CD8-positive, alpha-beta memory T cell (primary cell): ENCODE data around the gene PDZRN4. TPM values are rescaled to one million over a fixed set of nuclear protein-coding genes. Genes with fewer than 3 reads are reported as not detected.
A peak's percentile ranks its signal among the peaks of the same experiment; 100 is the strongest.

Source experiments
- CTCF ChIA-PET: fragments of 350-600 bp; sonication (Branson Sonifier 250); formaldehyde crosslinking; loops from one replicate; lab custom pipeline; 2021; ENCODE audit warnings: antibody characterized with exemption; lab: Charles Lee
- POLR2A ChIA-PET: fragments of 350-600 bp; sonication (Branson Sonifier 250); formaldehyde crosslinking; loops from one replicate; lab custom pipeline; 2021; ENCODE audit warnings: antibody characterized with exemption; lab: Charles Lee
- DNase-seq, 5 donors: peaks; one replicate each; pipeline versions ENCODE4 v3.0.0 to v3.0.0-alpha.2; 2020 to 2022; ENCODE audit warnings: mixed read lengths in 1 of 5
- H3K27ac ChIP-seq: one replicate; pipeline ENCODE4 v1.7.0; 2013; ENCODE audit warnings: low read depth, mild to moderate bottlenecking, low read length, moderate library complexity
- H3K27me3 ChIP-seq: 2 replicates; pipeline ENCODE4 v1.7.0; 2013; ENCODE audit warnings: low read length, mild to moderate bottlenecking; ENCODE audit not compliant: insufficient read depth, poor library complexity, severe bottlenecking
- H3K36me3 ChIP-seq: 2 replicates; pipeline ENCODE4 v1.7.0; 2013; ENCODE audit warnings: mild to moderate bottlenecking, low read length, moderate library complexity; ENCODE audit not compliant: insufficient read depth
- H3K4me1 ChIP-seq: 2 replicates; pipeline ENCODE4 v1.7.0; 2013; ENCODE audit warnings: mild to moderate bottlenecking, low read length, moderate library complexity; ENCODE audit not compliant: insufficient read depth
- H3K4me3 ChIP-seq: 2 replicates; pipeline ENCODE4 v1.7.0; 2013; ENCODE audit warnings: mild to moderate bottlenecking, low read length
- H3K9me3 ChIP-seq: 2 replicates; pipeline ENCODE4 v1.7.0; 2013; ENCODE audit warnings: mild to moderate bottlenecking, low read length
- H3K27ac Mint-ChIP-seq, 8 donors: one replicate each; pipeline ENCODE4 v1.8.0; 2020 to 2021; ENCODE audit warnings: mixed read lengths in 8 of 8, mild to moderate bottlenecking in 6 of 8, inconsistent platforms in 3 of 8, moderate library complexity in 3 of 8
- H3K27me3 Mint-ChIP-seq, 2 donors: one replicate each; pipeline ENCODE4 v1.8.0; 2020 to 2021; ENCODE audit warnings: mixed read lengths in 2 of 2, mild to moderate bottlenecking in 1 of 2, moderate library complexity in 1 of 2
- H3K36me3 Mint-ChIP-seq, 3 donors: one replicate each; pipeline ENCODE4 v1.8.0; 2020 to 2021; ENCODE audit warnings: mixed read lengths in 3 of 3, inconsistent platforms in 1 of 3, mild to moderate bottlenecking in 1 of 3
- H3K4me1 Mint-ChIP-seq, 3 donors: one replicate each; pipeline ENCODE4 v1.8.0; 2020 to 2021; ENCODE audit warnings: mixed read lengths in 3 of 3, inconsistent platforms in 1 of 3, mild to moderate bottlenecking in 1 of 3
- H3K4me3 Mint-ChIP-seq, 7 donors: one replicate each; pipeline ENCODE4 v1.8.0; 2020 to 2021; ENCODE audit warnings: mixed read lengths in 7 of 7, mild to moderate bottlenecking in 6 of 7, moderate library complexity in 4 of 7, inconsistent platforms in 2 of 7
- H3K9me3 Mint-ChIP-seq, 5 donors: one replicate each; pipeline ENCODE4 v1.8.0; 2020 to 2022; ENCODE audit warnings: mixed read lengths in 5 of 5, mild to moderate bottlenecking in 3 of 5, moderate library complexity in 2 of 5, inconsistent platforms in 1 of 5
- polyA plus RNA-seq: library from polyadenylated mRNA; unstranded; fragments of 300-500 nt; fragmentation: Illumina TruSeq; gene quantifications from one replicate; pipeline ENCODE4 v1.2.3, GENCODE V29; 2021
- total RNA-seq, 2 experiments: library from RNA; stranded (reverse); gene quantifications; one replicate each; pipeline ENCODE4 v1.2.3, GENCODE V29; 2021

PDZRN4 gene
- total and polyA plus RNA-seq, 3 experiments from 2014 or later = not detected

DNA sequence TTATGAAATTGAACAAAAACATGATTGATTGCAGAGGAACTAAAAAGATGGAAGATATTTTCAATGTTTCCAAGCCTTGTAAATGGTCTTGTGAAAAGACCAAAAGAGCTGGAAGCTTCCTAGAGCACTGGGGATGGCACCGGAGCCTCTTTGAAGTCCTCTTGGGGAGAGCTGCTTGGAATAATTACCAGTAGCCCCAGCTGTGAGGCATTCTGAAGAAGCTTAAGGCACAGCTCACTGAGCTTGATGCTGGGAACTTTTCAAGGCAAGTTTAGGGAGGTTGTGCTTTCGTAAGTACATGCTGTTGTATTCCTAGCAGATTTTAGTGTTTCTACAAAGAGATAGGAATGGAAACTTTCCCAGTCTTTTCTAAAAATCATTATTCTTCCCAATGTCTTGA lies 13.9 kb downstream of the PDZRN4 start:
- Histone ChIP-seq H3K27ac (no peak overlapping the region), H3K9me3 (no peaks in the 10 kb centered on the region), H3K27me3 (no peaks in the 10 kb centered on the region), H3K4me3 (no peak overlapping the region), H3K4me1 (no peaks in the 10 kb centered on the region), H3K36me3 (no peaks in the 10 kb centered on the region)
- H3K27me3 Mint-ChIP-seq = peaks cover 0 to 1% of the 10 kb centered on the region in 2 donors
- no peaks in the 10 kb centered on the region for H3K4me1 Mint-ChIP-seq
- no peak overlapping the region for H3K27ac Mint-ChIP-seq
- H3K9me3 Mint-ChIP-seq = no peaks in the 10 kb centered on the region
- H3K36me3 Mint-ChIP-seq = no peaks in the 10 kb centered on the region
- no peak overlapping the region for H3K4me3 Mint-ChIP-seq
- ChIA-PET POLR2A (no interaction called here), CTCF (no interaction called here)
- DNase-seq = no peak

DNA sequence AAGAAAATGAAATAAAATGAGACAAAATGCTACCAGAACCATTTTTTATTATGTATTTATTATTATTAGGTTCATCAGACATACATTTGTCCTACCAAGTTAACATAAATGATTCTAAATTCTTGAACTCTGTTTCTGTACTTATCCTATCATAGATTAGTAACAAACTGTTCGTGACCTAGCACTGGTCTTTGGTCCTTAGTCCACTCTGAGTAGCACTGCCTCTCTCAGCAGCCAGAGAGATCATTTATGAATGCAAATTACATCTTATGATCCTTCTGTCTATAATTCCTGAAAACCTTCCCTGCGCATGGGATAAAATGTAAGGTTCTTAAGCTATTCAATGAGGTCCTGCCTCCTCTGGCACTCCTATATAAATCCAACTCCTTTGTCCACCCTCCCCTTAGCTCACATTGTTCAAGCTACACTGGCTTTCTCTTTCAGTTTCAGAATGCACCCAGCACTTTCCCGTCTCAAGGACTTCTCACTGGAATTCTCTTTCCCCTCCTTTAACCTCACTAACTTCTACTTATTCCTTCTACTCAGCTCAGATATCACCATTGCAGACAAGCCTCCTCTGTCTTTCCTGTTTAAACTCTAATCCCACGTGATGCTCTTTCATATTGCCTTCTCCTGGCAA lies 17.1 kb downstream of the PDZRN4 start:
- H3K4me3 Mint-ChIP-seq = peak overlapping the region in 1 of 7 donors; percentile 7
- H3K4me1 Mint-ChIP-seq = no peaks in the 10 kb centered on the region
- Histone ChIP-seq H3K9me3 (no peaks in the 10 kb centered on the region), H3K4me3 (no peak overlapping the region), H3K36me3 (no peaks in the 10 kb centered on the region), H3K27ac (no peak overlapping the region), H3K4me1 (no peaks in the 10 kb centered on the region), H3K27me3 (no peaks in the 10 kb centered on the region)
- no peaks in the 10 kb centered on the region for H3K36me3 Mint-ChIP-seq
- no peak overlapping the region for H3K27ac Mint-ChIP-seq
- no peaks in the 10 kb centered on the region for H3K9me3 Mint-ChIP-seq
- DNase-seq = no peak
- H3K27me3 Mint-ChIP-seq = peaks cover 0 to 1% of the 10 kb centered on the region in 2 donors
- CTCF ChIA-PET = no interaction called here
- POLR2A ChIA-PET = no interaction called here

DNA sequence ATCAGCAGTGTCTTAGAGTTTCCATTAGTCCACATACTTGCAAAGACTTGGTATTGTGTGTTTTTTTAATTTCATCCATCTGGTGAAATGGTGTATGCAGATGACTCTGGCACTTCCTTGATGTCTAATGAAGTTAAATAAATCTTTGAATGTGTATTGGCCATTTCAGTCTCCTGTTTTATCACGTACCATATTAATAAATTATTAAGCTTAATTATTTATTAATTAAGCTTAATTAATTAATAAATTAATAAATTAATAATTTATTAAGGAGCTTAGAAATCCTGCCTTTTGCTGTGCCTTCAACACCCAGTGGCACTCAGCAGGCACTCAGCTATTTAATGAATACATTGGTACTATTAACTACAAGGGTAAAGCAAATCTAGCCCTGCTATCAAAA lies 18.2 kb downstream of the PDZRN4 start:
- no peak overlapping the region for H3K4me3 Mint-ChIP-seq
- no peaks in the 10 kb centered on the region for H3K36me3 Mint-ChIP-seq
- CTCF ChIA-PET = no interaction called here
- no peak overlapping the region for H3K27ac Mint-ChIP-seq
- H3K9me3 Mint-ChIP-seq = peaks cover 0 to 3% (median 0%) of the 10 kb centered on the region in 5 donors
- Histone ChIP-seq H3K27ac (no peak overlapping the region), H3K27me3 (no peaks in the 10 kb centered on the region), H3K4me1 (no peaks in the 10 kb centered on the region), H3K4me3 (no peak overlapping the region), H3K9me3 (no peaks in the 10 kb centered on the region), H3K36me3 (no peaks in the 10 kb centered on the region)
- H3K4me1 Mint-ChIP-seq = no peaks in the 10 kb centered on the region
- H3K27me3 Mint-ChIP-seq = peaks cover 0 to 1% of the 10 kb centered on the region in 2 donors
- POLR2A ChIA-PET = no interaction called here
- DNase-seq = no peak

DNA sequence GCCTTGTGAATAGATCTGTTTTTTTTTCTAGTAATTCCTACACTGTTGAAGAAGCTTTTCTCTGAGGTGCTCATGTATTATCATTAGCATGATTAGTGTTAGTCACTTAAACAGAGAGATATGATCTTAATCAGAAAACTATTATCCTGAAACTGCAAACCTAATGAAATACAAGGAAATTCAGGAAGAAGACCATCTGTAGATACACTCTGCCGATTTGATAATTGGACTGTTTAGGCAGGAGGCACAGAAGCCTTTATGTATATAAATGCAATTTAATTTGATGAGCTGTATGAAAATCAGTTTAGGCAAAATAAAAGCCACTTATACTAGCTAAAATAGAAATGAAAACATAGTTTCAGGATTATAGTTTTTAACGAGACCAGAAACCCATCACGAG lies 23.3 kb downstream of the PDZRN4 start:
- no peaks in the 10 kb centered on the region for H3K4me1 ChIP-seq
- no peak for DNase-seq
- H3K9me3 Mint-ChIP-seq = peaks cover 0 to 4% (median 3%) of the 10 kb centered on the region in 5 donors
- no peak overlapping the region for H3K27ac Mint-ChIP-seq
- no peaks in the 10 kb centered on the region for H3K27me3 ChIP-seq
- no peaks in the 10 kb centered on the region for H3K36me3 ChIP-seq
- ChIA-PET POLR2A (no interaction called here), CTCF (no interaction called here)
- no peak overlapping the region for H3K4me3 ChIP-seq
- H3K27me3 Mint-ChIP-seq = no peaks in the 10 kb centered on the region
- no peaks in the 10 kb centered on the region for H3K36me3 Mint-ChIP-seq
- no peaks in the 10 kb centered on the region for H3K4me1 Mint-ChIP-seq
- no peak overlapping the region for H3K27ac ChIP-seq
- no peak overlapping the region for H3K4me3 Mint-ChIP-seq
- no peaks in the 10 kb centered on the region for H3K9me3 ChIP-seq

DNA sequence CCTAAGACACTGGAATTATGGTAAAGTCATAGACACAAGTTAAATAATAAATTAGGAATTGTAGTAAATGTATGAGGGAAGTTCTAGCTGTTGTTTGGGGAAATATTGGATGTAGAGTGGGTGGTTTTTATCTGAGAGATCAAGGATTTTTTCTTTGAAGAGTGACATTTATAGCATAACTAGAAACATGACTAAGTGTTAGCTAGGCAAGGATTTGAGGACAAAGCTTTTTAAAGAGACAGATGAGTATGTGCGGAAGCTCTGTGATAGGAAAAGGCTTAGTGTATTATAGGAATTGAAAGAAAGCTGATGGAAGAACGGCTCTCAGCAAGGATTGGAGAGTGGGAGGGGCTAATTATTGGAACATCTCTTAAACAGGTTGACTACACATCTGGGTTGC lies 24.5 kb downstream of the PDZRN4 start:
- H3K36me3 ChIP-seq = no peaks in the 10 kb centered on the region
- Mint-ChIP-seq H3K27ac (no peak overlapping the region), H3K27me3 (no peaks in the 10 kb centered on the region), H3K9me3 (peaks cover 0 to 4% (median 3%) of the 10 kb centered on the region in 5 donors), H3K36me3 (no peaks in the 10 kb centered on the region), H3K4me3 (no peak overlapping the region), H3K4me1 (no peaks in the 10 kb centered on the region)
- ChIA-PET POLR2A (no interaction called here), CTCF (no interaction called here)
- no peak overlapping the region for H3K27ac ChIP-seq
- no peak for DNase-seq
- no peak overlapping the region for H3K4me3 ChIP-seq
- no peaks in the 10 kb centered on the region for H3K9me3 ChIP-seq
- no peaks in the 10 kb centered on the region for H3K4me1 ChIP-seq
- H3K27me3 ChIP-seq = no peaks in the 10 kb centered on the region

DNA sequence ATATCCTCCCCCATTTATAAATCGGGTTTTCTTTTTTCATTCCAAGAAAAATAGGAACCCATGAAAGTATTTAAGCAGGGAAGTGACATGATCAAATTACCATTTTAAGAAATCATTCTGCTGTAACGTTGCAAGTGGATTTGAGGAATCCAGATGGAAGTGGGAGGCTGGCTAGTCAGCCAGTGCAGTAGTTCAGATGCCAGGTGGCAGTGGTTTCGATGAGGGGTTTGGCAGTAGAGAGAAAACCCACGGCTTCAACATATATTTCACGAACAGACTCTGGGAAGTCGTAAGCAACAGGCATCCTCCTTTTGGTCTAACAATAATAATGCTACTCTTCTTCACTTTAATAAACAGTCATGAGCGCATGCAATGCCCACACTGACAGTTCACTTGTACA lies 25.0 kb downstream of the PDZRN4 start:
- no peak for DNase-seq
- Mint-ChIP-seq H3K36me3 (no peaks in the 10 kb centered on the region), H3K27me3 (no peaks in the 10 kb centered on the region), H3K9me3 (peaks cover 0 to 4% (median 3%) of the 10 kb centered on the region in 5 donors), H3K4me1 (no peaks in the 10 kb centered on the region), H3K4me3 (no peak overlapping the region), H3K27ac (no peak overlapping the region)
- POLR2A ChIA-PET = no interaction called here
- Histone ChIP-seq H3K9me3 (no peaks in the 10 kb centered on the region), H3K27me3 (no peaks in the 10 kb centered on the region), H3K4me1 (no peaks in the 10 kb centered on the region), H3K36me3 (no peaks in the 10 kb centered on the region), H3K4me3 (no peak overlapping the region), H3K27ac (no peak overlapping the region)
- CTCF ChIA-PET = no interaction called here

DNA sequence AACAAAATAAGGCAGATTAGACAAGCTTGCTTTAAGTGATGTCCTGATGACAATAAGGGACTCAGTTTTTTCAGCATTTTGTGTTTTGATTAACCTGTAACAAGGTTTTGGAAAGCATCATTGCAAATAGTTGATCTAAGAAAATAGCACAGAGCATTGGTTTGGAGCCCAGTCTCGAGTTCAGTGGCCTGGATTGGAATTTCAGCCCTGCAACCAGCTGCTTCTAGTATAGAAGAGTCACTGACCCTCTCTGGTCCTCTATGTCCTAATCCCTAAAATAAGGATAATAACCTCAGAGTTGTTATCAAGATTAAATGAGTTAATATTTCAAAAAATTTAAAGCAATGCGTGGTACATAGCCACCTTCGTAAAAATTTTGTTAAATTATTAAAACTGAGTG lies 25.5 kb downstream of the PDZRN4 start:
- H3K4me1 ChIP-seq = no peaks in the 10 kb centered on the region
- H3K36me3 Mint-ChIP-seq = no peaks in the 10 kb centered on the region
- no peak overlapping the region for H3K4me3 ChIP-seq
- H3K27me3 Mint-ChIP-seq = no peaks in the 10 kb centered on the region
- CTCF ChIA-PET = no interaction called here
- no peak overlapping the region for H3K27ac Mint-ChIP-seq
- no peaks in the 10 kb centered on the region for H3K27me3 ChIP-seq
- POLR2A ChIA-PET = no interaction called here
- no peak overlapping the region for H3K27ac ChIP-seq
- no peaks in the 10 kb centered on the region for H3K9me3 ChIP-seq
- no peaks in the 10 kb centered on the region for H3K36me3 ChIP-seq
- peaks cover 0 to 4% (median 3%) of the 10 kb centered on the region in 5 donors for H3K9me3 Mint-ChIP-seq
- no peak for DNase-seq
- no peaks in the 10 kb centered on the region for H3K4me1 Mint-ChIP-seq
- H3K4me3 Mint-ChIP-seq = no peak overlapping the region

DNA sequence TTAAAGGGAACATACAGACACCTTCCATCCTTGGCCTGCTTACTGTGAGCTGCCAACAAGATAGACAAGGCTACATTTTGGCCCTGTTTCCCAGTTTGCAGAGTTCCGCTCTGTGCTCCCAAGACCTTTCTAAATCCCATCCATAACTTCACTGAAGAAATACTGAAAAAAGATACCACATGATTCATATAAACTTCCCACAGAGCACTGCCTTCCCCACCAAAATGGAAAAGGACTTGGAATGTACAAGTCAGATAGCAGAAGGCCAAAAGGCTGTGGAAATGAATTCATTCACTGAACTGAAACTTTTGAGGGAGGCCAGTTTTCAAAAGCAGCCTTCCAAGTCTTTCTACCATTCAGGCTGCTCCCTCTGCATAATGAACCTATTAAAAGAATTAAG lies 29.6 kb downstream of the PDZRN4 start:
- H3K36me3 ChIP-seq = no peaks in the 10 kb centered on the region
- no peak overlapping the region for H3K27ac ChIP-seq
- Mint-ChIP-seq H3K27ac (no peak overlapping the region), H3K4me1 (no peaks in the 10 kb centered on the region), H3K27me3 (no peaks in the 10 kb centered on the region), H3K9me3 (peaks cover 0 to under 1% (median 0%) of the 10 kb centered on the region in 5 donors), H3K36me3 (no peaks in the 10 kb centered on the region), H3K4me3 (no peak overlapping the region)
- no peaks in the 10 kb centered on the region for H3K9me3 ChIP-seq
- no peaks in the 10 kb centered on the region for H3K27me3 ChIP-seq
- DNase-seq = no peak
- ChIA-PET POLR2A (no interaction called here), CTCF (no interaction called here)
- H3K4me1 ChIP-seq = no peaks in the 10 kb centered on the region
- H3K4me3 ChIP-seq = no peak overlapping the region
